PFSK-1 (cell line): ENCODE results near the gene XCR1.

Source experiments
- TAF1 ChIP-seq: IDR thresholded peaks from 2 replicates; pipeline ENCODE4 v1.6.1; 2012; ENCODE audit warnings: low read length, control low read depth, borderline replicate concordance; ENCODE audit not compliant: insufficient read depth
- TF ChIP-seq, protein P1 (sequence below), 2 experiments: IDR thresholded peaks; 2 replicates each; pipeline versions ENCODE4 v1.6.1 to v1.8.0; 2011 to 2012; ENCODE audit warnings: low read depth in 2 of 2, low read length in 2 of 2, control low read depth in 1 of 2, inconsistent platforms in 1 of 2, mild to moderate bottlenecking in 1 of 2, moderate library complexity in 1 of 2; ENCODE audit not compliant: insufficient read depth in 1 of 2

DNA sequence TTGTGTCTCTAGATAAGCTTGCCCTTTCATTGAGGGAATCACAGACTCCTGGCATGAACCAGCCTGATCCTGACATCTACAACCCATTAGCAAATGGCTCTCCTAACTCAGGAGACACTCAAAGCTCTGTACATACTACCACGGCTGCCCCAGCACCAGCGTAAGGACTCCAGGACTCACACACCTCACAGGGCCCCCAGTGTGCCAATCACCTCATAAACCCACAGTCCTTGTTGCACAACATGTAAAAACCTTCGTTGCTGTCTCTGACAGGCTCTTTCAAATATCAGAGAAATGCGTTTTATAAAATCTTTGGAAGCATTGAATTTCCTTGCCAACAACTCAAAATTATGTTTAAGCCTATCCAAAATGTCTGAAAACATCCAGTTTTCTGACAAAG, 38.9 kb downstream of the XCR1 start:
- no peak for TF ChIP-seq TAF1
- TF ChIP-seq, protein P1, sequence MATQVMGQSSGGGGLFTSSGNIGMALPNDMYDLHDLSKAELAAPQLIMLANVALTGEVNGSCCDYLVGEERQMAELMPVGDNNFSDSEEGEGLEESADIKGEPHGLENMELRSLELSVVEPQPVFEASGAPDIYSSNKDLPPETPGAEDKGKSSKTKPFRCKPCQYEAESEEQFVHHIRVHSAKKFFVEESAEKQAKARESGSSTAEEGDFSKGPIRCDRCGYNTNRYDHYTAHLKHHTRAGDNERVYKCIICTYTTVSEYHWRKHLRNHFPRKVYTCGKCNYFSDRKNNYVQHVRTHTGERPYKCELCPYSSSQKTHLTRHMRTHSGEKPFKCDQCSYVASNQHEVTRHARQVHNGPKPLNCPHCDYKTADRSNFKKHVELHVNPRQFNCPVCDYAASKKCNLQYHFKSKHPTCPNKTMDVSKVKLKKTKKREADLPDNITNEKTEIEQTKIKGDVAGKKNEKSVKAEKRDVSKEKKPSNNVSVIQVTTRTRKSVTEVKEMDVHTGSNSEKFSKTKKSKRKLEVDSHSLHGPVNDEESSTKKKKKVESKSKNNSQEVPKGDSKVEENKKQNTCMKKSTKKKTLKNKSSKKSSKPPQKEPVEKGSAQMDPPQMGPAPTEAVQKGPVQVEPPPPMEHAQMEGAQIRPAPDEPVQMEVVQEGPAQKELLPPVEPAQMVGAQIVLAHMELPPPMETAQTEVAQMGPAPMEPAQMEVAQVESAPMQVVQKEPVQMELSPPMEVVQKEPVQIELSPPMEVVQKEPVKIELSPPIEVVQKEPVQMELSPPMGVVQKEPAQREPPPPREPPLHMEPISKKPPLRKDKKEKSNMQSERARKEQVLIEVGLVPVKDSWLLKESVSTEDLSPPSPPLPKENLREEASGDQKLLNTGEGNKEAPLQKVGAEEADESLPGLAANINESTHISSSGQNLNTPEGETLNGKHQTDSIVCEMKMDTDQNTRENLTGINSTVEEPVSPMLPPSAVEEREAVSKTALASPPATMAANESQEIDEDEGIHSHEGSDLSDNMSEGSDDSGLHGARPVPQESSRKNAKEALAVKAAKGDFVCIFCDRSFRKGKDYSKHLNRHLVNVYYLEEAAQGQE (IDR thresholded peaks at IDR 0.05; ENCODE audit: insufficient read depth in 1 of 2, low read depth in 2 of 2, low read length in 2 of 2) = no peak
